GM18861 (cell line): Measurements from ENCODE around the gene PARD3B.

Experiments used
- ATAC-seq: cut with Tn5 transposase; IDR thresholded peaks from one replicate; pipeline ENCODE4 v1.9.1; 2021; ENCODE audit not compliant: unreplicated experiment

PARD3B gene

GRCh38 chr2:204691911-204692510, 146.7 kb downstream of the PARD3B start:
- peak; percentile 63 for ATAC-seq

- no peak for ATAC-seq
Observed at GRCh38 chr2:204692790-204693189, 147.5 kb downstream of the PARD3B start.

GRCh38 chr2:204693262-204693661, 148.0 kb downstream of the PARD3B start:
- no peak for ATAC-seq

- no peak for ATAC-seq
Observed at GRCh38 chr2:204695506-204695905, 150.2 kb downstream of the PARD3B start.

- ATAC-seq = no peak
Observed at GRCh38 chr2:204696124-204696523, 150.8 kb downstream of the PARD3B start.

- no peak for ATAC-seq
Observed at GRCh38 chr2:204705243-204705932, 160.1 kb downstream of the PARD3B start.

- no peak for ATAC-seq
Observed at GRCh38 chr2:204706939-204707338, 161.7 kb downstream of the PARD3B start.

- no peak for ATAC-seq
Observed at GRCh38 chr2:204713211-204713610, 167.9 kb downstream of the PARD3B start.

- no peak for ATAC-seq
Observed at GRCh38 chr2:204715361-204715760, 170.1 kb downstream of the PARD3B start.

GRCh38 chr2:204717591-204717990, 172.3 kb downstream of the PARD3B start:
- no peak for ATAC-seq

- no peak for ATAC-seq
Observed at GRCh38 chr2:204718607-204719006, 173.3 kb downstream of the PARD3B start.

- no peak for ATAC-seq
Observed at GRCh38 chr2:204720874-204721273, 175.6 kb downstream of the PARD3B start.

GRCh38 chr2:204722207-204722606, 176.9 kb downstream of the PARD3B start:
- no peak for ATAC-seq

- no peak for ATAC-seq
Observed at GRCh38 chr2:204722691-204723090, 177.4 kb downstream of the PARD3B start.

GRCh38 chr2:204725693-204726360, 180.6 kb downstream of the PARD3B start:
- ATAC-seq = no peak

- ATAC-seq = no peak
Observed at GRCh38 chr2:204726831-204727230, 181.6 kb downstream of the PARD3B start.

GRCh38 chr2:204727368-204727767, 182.1 kb downstream of the PARD3B start:
- no peak for ATAC-seq

GRCh38 chr2:204730603-204731002, 185.3 kb downstream of the PARD3B start:
- ATAC-seq = no peak

GRCh38 chr2:204732019-204732418, 186.7 kb downstream of the PARD3B start:
- ATAC-seq = no peak

GRCh38 chr2:204737296-204737695, 192.0 kb downstream of the PARD3B start:
- ATAC-seq = no peak

GRCh38 chr2:204738721-204739120, 193.4 kb downstream of the PARD3B start:
- no peak for ATAC-seq

- ATAC-seq = no peak
Observed at GRCh38 chr2:204743393-204743960, 198.2 kb downstream of the PARD3B start.
